Activated CD8-positive, alpha-beta memory T cell treated with anti-CD3 and anti-CD28 coated beads, Interleukin-2, amount 50 U/mL, for 4 hours (primary cell): ENCODE data around the gene NPEPL1.
"Not testable (repeated sequence)": the region's sequence is repeated elsewhere in the genome, so short reads cannot be mapped to it uniquely, and the experiment has no call there.

Experiments used
- DNase-seq: peaks from one replicate; pipeline ENCODE4 v3.0.0-alpha.2; 2020

Gene NPEPL1, protein sequence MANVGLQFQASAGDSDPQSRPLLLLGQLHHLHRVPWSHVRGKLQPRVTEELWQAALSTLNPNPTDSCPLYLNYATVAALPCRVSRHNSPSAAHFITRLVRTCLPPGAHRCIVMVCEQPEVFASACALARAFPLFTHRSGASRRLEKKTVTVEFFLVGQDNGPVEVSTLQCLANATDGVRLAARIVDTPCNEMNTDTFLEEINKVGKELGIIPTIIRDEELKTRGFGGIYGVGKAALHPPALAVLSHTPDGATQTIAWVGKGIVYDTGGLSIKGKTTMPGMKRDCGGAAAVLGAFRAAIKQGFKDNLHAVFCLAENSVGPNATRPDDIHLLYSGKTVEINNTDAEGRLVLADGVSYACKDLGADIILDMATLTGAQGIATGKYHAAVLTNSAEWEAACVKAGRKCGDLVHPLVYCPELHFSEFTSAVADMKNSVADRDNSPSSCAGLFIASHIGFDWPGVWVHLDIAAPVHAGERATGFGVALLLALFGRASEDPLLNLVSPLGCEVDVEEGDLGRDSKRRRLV

GRCh38 chr20:58692579-58693225 lies at the start of gene NPEPL1:
Gene NPEPL1 (plus strand): TSS chr20:58692800. CDS start chr20:58692901, 101 bp downstream.
- DNase-seq, result peak; percentile 67

DNA sequence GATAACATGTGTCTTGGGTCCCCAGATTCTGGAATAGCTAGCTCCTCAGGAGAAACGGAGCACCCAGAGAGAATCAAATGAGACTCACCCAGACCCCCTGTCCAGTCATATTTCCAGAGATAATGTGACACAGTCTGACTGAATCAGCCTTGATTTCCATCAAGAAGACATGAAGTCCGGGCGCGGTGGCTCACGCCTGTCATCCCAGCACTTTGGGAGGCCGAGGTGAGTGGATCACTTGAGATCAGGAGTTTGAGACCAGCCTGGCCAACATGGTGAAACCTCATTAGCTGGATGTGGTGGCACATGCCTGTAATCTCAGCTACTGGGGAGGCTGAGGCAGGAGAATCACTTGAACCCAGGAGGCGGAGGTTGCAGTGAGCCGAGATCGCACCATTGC lies 49.7 kb upstream of the NPEPL1 start:
- DNase-seq, result not testable (repeated sequence)

DNA sequence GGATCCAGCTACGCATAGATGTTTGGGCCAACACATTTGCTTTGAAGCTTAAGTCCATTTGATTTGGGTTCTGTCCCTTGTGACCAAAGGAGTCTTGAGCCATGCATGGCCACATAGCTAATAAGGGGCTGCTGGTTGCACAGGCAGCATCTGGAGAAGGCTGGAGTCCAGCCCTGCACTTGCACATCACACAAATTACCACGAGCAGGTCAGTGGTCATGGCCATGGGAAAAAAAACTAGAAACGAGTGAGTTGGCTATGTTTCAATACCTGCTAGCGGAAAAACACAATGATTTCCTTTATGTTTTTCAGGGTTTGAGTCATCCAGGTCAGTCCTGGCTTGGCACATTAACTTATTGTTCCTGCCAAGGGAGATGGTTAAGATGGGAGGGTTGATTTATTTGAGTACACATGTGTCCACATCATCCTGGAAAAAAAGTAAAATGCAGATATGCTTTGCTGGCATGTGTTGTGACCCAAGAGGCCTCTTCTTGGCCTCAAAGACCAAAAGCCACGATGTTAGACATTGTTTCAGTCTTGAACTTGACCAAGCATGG lies 47.1 kb upstream of the NPEPL1 start:
- no peak for DNase-seq

- no peak for DNase-seq
Measured at GRCh38 chr20:58646257-58646656, 46.3 kb upstream of the NPEPL1 start.

DNA sequence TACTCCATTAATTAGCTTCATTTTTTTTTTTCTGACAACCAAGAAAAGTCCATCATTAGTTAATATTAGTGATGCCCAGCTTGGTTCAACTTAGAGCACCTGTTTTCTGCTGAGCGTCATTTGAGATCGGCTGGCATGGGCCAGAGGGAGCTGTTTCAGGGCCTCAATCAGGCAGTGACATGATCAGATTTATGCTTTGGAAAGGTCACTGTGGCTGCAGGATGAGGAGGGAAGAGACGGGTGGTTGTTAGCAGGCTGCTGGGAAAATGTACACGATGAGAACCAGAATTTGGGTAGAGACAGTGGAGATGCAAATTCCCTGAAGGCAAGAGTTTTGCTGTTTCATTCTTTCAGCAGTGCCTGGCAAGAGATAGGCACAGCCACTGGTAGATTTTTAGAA lies 45.9 kb upstream of the NPEPL1 start:
- no peak for DNase-seq

- no peak for DNase-seq
Measured at GRCh38 chr20:58647162-58647795, 45.3 kb upstream of the NPEPL1 start.

GRCh38 chr20:58647796-58648501 lies 44.7 kb upstream of the NPEPL1 start:
- DNase-seq, result no peak

GRCh38 chr20:58648502-58648825 lies 44.1 kb upstream of the NPEPL1 start:
- DNase-seq, result not testable (repeated sequence)

GRCh38 chr20:58649288-58650180 lies 43.1 kb upstream of the NPEPL1 start:
- DNase-seq, result peak; percentile 44

DNA sequence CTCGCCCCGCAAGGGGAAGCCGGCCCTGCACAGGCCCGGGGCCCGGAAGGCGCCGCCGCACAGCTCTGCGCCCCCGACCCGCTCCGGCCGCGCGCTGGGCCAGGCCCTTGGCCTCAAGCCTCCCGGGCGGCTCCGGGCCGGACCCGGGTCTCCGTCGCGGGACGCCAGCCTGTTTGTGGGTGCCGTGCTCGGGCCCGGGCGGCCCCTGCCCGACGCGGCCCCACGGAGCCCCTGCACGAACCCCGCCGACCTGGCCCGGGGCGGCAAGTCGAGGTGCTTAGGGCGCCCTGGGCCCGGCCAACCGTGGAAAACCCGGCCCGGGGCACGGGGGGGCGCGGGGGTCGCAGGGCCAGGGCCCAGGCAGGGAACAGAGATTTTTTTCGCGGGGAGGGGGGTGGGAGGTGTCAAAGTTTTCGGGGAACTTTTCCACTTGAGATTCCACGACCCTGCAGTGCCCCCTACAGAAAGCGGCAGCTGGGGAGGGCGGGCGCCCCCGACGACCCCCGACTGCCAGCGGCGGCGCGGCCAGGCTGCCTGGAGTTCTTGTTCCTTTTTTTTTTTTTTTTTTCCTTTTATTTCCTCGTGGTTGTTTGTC lies 42.3 kb upstream of the NPEPL1 start:
- peak; percentile 50 for DNase-seq

DNA sequence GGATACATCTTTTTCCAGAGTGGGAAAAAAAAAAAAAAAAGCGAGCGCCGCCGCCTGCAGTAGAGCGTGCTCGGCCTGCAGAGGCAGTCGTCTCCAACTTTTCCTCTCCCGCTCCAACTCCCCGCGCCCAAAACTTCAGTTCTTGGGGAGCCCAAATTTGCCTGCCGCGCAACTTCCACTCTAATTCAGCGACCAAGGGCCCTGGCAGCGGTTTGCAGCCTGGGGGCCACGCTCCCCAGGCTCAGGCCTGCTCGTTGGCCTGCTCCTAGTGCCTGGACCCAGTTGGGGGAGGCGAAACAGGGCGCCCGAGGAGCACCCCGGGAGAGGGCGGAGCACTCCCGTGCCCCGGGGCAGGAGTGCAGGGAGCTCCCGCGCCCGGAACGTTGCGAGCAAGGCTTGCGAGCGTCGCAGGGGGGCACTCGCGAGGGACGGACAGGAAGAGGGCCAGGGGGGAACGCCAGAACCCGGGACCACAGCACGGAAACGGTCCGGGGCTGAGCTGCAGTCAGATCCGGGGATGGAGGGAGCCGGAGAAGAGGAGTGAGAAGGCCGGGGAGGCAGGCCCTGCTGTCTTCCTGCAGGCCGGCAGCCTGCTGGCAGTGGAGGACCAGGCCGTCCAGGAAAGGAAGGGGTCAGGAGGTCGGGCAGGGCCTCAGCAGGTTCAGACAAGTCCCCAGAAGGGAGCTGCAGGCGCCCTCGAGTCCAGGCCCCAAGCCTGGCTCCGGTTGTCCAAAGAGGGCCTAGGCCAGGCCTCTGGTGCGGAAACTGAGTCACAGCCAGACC lies 41.6 kb upstream of the NPEPL1 start, which contains the start of gene STX16:
Gene STX16 (plus strand): TSS at position 508 of the 783 bp plus-strand sequence. CDS start 724 bp downstream, outside the sequence.
- DNase-seq, result peak; percentile 85

- no peak for DNase-seq
Measured at GRCh38 chr20:58651559-58651945, 41.0 kb upstream of the NPEPL1 start.

DNA sequence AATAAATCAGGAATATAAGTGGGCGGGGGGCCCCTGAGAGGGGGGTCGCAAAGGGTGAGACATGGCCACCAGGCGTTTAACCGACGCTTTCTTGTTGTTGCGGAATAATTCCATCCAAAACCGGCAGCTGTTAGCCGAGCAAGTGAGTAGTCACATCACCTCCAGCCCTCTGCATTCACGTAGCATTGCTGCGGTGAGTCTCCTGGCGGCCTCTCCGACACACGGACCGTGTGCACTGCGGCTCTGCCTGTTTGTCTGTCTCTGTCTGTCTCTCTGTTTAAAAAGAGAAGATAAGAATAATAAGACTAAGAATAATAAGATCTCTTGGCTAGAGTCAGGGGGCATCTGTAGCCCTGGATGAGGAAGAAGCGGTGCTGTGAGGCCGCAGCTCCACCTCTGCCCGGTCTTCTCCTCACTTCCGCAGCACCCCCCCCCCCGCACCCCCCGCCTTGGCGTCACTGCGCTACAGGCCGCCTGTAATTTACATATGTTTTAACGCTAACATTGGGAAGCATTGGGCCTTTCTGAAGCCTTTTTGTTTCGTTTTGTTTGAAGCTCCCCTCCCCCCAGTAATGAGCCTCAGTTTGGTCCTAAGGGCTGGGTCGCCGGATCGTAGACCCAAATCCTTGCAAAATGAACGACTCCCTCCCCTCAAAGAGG lies 40.5 kb upstream of the NPEPL1 start:
- DNase-seq, result peak; percentile 58

DNA sequence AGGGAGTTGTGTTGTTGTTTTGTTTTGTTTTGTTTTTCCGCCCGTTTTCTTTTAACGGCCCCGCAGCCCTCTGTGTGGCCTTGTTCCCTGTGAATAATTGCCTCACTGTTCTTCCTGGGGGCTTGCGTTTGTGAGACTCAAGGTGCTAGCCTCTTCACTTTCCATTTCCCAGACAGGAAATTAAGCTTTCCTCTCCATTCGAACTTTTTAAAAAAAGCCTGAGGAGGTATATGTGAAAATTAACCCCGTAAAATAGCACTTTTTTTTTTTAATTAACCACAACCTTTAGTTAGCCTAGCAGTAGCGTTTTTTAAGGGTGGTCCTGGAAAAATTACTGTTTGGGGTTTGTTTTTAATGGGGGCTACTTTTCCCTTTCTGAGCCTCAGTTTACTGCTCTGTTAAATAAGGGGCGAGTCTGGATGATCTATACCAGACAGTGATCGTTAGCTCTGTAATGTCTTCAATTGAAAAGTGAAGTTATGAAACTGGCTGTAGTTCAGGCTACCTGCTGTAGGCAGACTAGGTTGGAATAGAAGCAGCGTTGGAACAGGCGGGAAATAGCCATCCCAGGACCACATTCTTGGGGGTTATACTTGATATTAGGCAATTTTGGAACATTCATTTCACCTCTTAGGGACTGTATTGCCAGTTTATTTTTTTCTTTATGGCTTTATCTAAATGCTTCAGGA lies 39.9 kb upstream of the NPEPL1 start:
- no peak for DNase-seq

DNA sequence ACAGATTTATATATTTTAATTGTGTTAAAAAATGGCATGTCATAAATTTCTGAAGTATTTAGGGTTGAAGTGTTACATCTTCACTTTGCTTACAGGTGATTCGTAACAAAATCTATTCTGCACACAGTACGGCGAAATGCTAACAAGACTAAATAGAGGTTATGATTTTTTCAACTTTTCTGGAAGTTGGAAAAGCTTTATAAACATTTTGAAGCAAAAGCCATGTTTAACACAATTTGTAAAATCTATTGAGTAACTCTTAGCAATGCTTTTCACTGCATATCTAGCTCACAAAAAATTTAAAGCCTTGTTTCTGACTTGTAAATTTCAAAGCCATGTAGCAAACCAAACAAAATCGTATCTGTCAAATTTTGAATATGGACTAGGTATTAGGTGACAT lies 38.3 kb upstream of the NPEPL1 start:
- DNase-seq, result no peak

- DNase-seq, result no peak
Measured at GRCh38 chr20:58655328-58656107, 37.1 kb upstream of the NPEPL1 start.

- DNase-seq, result no peak
Measured at GRCh38 chr20:58656831-58657230, 35.8 kb upstream of the NPEPL1 start.

DNA sequence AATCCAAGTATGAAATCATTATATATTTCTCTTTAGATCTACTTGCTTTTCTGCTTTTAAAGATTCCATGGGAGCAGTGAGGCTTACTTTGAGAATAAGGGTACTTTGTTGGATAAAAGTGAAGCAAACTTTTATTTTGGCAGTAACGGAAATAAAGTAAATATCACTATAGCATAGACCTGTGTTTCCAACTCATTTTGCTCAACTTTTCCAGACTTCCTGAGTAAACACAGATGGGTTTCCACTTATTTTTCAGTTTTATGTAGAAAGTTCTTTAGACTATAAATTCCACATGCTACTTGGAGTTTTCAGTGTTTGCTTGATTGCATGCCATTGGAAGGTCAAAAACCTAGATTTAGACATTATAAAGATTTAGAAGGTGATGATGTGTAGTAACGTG lies 35.3 kb upstream of the NPEPL1 start:
- no peak for DNase-seq
